HepG2 (cell line): ENCODE results near the gene ASAP2. TPM values are rescaled to one million over a fixed set of nuclear protein-coding genes. Genes with fewer than 3 reads are reported as not detected.

Experiments
- FOXJ3 ChIP-seq: sonication (generic); formaldehyde crosslinking; IDR thresholded peaks from 2 replicates; pipeline ENCODE4 v1.4.0; 2020; ENCODE audit warnings: missing genetic modification reagents, mild to moderate bottlenecking, borderline replicate concordance
- GATAD2A ChIP-seq: IDR thresholded peaks from 2 replicates; pipeline ENCODE4 v1.6.1; 2016
- MTF1 ChIP-seq: sonication (generic); formaldehyde crosslinking; IDR thresholded peaks from 2 replicates; pipeline ENCODE4 v1.5.0; 2020; ENCODE audit warnings: missing genetic modification reagents
- MXI1 ChIP-seq: IDR thresholded peaks from 3 replicates; pipeline ENCODE4 v1.6.1; 2012; ENCODE audit warnings: low read depth, low read length, inconsistent platforms, borderline replicate concordance
- SIX1 ChIP-seq: sonication (generic); formaldehyde crosslinking; IDR thresholded peaks from 2 replicates; pipeline ENCODE4 v1.4.0; 2020; ENCODE audit warnings: missing genetic modification reagents, borderline replicate concordance
- ZC3H13 ChIP-seq: sonication (generic); formaldehyde crosslinking; IDR thresholded peaks from 2 replicates; pipeline ENCODE4 v1.8.1; 2023; ENCODE audit warnings: mild to moderate bottlenecking, missing genetic modification reagents, moderate library complexity
- ZHX2 ChIP-seq, 2 experiments: sonication (generic) in 1 of 2; formaldehyde crosslinking in 1 of 2; IDR thresholded peaks; 2 replicates each; pipeline versions ENCODE4 v1.6.1 to v1.9.0; 2014 to 2022; ENCODE audit warnings: antibody characterized with exemption in 1 of 2, borderline replicate concordance in 1 of 2, inconsistent platforms in 1 of 2, low read depth in 1 of 2, missing genetic modification reagents in 1 of 2
- ZMYM3 ChIP-seq: sonication (generic); formaldehyde crosslinking; IDR thresholded peaks from 2 replicates; pipeline ENCODE4 v1.5.1; 2020; ENCODE audit warnings: mild to moderate bottlenecking, missing genetic modification reagents
- ZNF34 ChIP-seq: sonication (generic); formaldehyde crosslinking; IDR thresholded peaks from 2 replicates; pipeline ENCODE4 v1.4.0; 2020; ENCODE audit warnings: mild to moderate bottlenecking, missing genetic modification reagents, borderline replicate concordance
- ZNF616 ChIP-seq: sonication (generic); formaldehyde crosslinking; IDR thresholded peaks from 2 replicates; pipeline ENCODE4 v1.5.0; 2020; ENCODE audit warnings: low read depth, mild to moderate bottlenecking, missing genetic modification reagents
- ZSCAN20 ChIP-seq: sonication (generic); formaldehyde crosslinking; IDR thresholded peaks from 2 replicates; pipeline ENCODE4 v1.4.0; 2020; ENCODE audit warnings: missing genetic modification reagents, mild to moderate bottlenecking, borderline replicate concordance
- polyA plus RNA-seq, 8 experiments: library from polyadenylated mRNA; depleted of rRNA in 3 of 8; stranded (reverse) in 7 of 8; unstranded in 1 of 8; fragments of >200 nt; fragmentation: Illumina TruSeq in 4 of 8; extraction: Trizol in 4 of 8; gene quantifications; 2 replicates each; pipeline versions ENCODE4 v1.2.1 to v1.2.3, GENCODE V29; 2011 to 2016; ENCODE audit warnings: low read depth in 4 of 8, missing spikeins in 1 of 8, mixed read lengths in 1 of 8; ENCODE audit not compliant: insufficient read depth in 1 of 8
- total RNA-seq, 5 experiments: library from RNA; depleted of rRNA; stranded (reverse); fragments of >200 nt; fragmentation: Illumina TruSeq; extraction: Trizol; gene quantifications; 2 replicates each; pipeline ENCODE4 v1.2.3, GENCODE V29; 2016; ENCODE audit warnings: low read depth in 1 of 5
- TF ChIP-seq, protein P1 (sequence below): sonication (generic); formaldehyde crosslinking; IDR thresholded peaks from 2 replicates; pipeline ENCODE4 v1.5.0; 2020; ENCODE audit warnings: mild to moderate bottlenecking, missing genetic modification reagents
- TF ChIP-seq, protein P2 (sequence below): sonication (generic); formaldehyde crosslinking; IDR thresholded peaks from 2 replicates; pipeline ENCODE4 v1.5.0; 2020; ENCODE audit warnings: missing genetic modification reagents

Gene ASAP2
- total and polyA plus RNA-seq, 2 of the 13 experiments (the other 11 are each of a cell fraction or from before 2014, with no cell fraction given), result 7.3 to 22.3 TPM

GRCh38 chr2:9422321-9423099, 215.9 kb downstream of the ASAP2 start (continued):
- TF ChIP-seq MTF1 (CRISPR knock-in tag), result no peak
- no peak for TF ChIP-seq ZNF34 (CRISPR knock-in tag)
- TF ChIP-seq ZC3H13 (CRISPR knock-in tag), result peak; percentile 56; the same call in 1 of the 2 replicates
- no peak for TF ChIP-seq SIX1 (CRISPR knock-in tag)
- TF ChIP-seq ZSCAN20 (CRISPR knock-in tag), result no peak
- TF ChIP-seq ZNF616, result no peak
- TF ChIP-seq ZHX2 (IDR thresholded peaks at IDR 0.05; ENCODE audit: low read depth), result no peak
- TF ChIP-seq ZHX2 (CRISPR knock-in tag; IDR thresholded peaks at IDR 0.05; ENCODE audit: borderline replicate concordance), result no peak
- no peak for TF ChIP-seq FOXJ3 (CRISPR knock-in tag)
- TF ChIP-seq MXI1, result no peak
- peak; percentile 62; the same call in 1 of the 2 replicates for TF ChIP-seq ZMYM3 (CRISPR knock-in tag)
- TF ChIP-seq GATAD2A (CRISPR knock-in tag), result peak; percentile 21; the same call in 1 of the 2 replicates
- TF ChIP-seq, protein P1, sequence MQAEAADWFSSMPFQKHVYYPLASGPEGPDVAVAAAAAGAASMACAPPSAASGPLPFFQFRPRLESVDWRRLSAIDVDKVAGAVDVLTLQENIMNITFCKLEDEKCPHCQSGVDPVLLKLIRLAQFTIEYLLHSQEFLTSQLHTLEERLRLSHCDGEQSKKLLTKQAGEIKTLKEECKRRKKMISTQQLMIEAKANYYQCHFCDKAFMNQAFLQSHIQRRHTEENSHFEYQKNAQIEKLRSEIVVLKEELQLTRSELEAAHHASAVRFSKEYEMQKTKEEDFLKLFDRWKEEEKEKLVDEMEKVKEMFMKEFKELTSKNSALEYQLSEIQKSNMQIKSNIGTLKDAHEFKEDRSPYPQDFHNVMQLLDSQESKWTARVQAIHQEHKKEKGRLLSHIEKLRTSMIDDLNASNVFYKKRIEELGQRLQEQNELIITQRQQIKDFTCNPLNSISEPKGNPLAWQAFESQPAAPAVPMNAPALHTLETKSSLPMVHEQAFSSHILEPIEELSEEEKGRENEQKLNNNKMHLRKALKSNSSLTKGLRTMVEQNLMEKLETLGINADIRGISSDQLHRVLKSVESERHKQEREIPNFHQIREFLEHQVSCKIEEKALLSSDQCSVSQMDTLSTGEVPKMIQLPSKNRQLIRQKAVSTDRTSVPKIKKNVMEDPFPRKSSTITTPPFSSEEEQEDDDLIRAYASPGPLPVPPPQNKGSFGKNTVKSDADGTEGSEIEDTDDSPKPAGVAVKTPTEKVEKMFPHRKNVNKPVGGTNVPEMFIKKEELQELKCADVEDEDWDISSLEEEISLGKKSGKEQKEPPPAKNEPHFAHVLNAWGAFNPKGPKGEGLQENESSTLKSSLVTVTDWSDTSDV, result no peak; the same call in 1 of the 2 replicates
- TF ChIP-seq, protein P2, sequence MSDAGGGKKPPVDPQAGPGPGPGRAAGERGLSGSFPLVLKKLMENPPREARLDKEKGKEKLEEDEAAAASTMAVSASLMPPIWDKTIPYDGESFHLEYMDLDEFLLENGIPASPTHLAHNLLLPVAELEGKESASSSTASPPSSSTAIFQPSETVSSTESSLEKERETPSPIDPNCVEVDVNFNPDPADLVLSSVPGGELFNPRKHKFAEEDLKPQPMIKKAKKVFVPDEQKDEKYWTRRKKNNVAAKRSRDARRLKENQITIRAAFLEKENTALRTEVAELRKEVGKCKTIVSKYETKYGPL (CRISPR knock-in tag), result no peak
